HFF-Myc (cell line): ENCODE results near the gene NME2.

Experiments used
- DNase-seq: peaks from one replicate; pipeline ENCODE4 v3.0.0-alpha.2; 2011; ENCODE audit warnings: low read depth; ENCODE audit errors: extremely low read depth
- H3K4me3 ChIP-seq: replicated peaks from 2 replicates; pipeline ENCODE4 v1.5.1; 2011; ENCODE audit warnings: low read depth, mild to moderate bottlenecking, control low read depth, low read length
- CTCF ChIP-seq: IDR thresholded peaks from 2 replicates; pipeline ENCODE4 v1.5.1; 2012; ENCODE audit warnings: mild to moderate bottlenecking, low read depth, low read length, control low read depth; ENCODE audit errors: missing control alignments

The NME2 gene

GRCh38 chr17:51153210-51154072 lies 12.8 kb upstream of the NME2 start, which contains the start of gene NME1:
Gene NME1, plus strand, starts transcription at chr17:51153559. Its CDS starts 2,096 bp downstream, at chr17:51155655.
- peak; percentile 100 for DNase-seq
- peak within 1 kb of the TSS; percentile 98 for H3K4me3 ChIP-seq
- TF ChIP-seq CTCF, result peak; percentile 87

GRCh38 chr17:51154176-51154575 lies 12.0 kb upstream of the NME2 start:
- no peak for DNase-seq
- TF ChIP-seq CTCF, result no peak
- H3K4me3 ChIP-seq, result peak overlapping the region; percentile 98

- no peak for DNase-seq
- H3K4me3 ChIP-seq, result peak overlapping the region; percentile 98
- no peak for TF ChIP-seq CTCF
Measured at GRCh38 chr17:51155416-51155815, 10.8 kb upstream of the NME2 start.

GRCh38 chr17:51159604-51160003 lies 6.6 kb upstream of the NME2 start:
- TF ChIP-seq CTCF, result no peak
- H3K4me3 ChIP-seq, result no peak overlapping the region
- no peak for DNase-seq

GRCh38 chr17:51161541-51161940 lies 4.7 kb upstream of the NME2 start:
- DNase-seq, result no peak
- no peak for TF ChIP-seq CTCF

GRCh38 chr17:51164911-51165679 lies 1.1 kb upstream of the NME2 start:
- TF ChIP-seq CTCF, result no peak
- DNase-seq, result no peak
- peak overlapping the region; percentile 95 for H3K4me3 ChIP-seq

More at GRCh38 chr17:51161541-51161940, 4.7 kb upstream of the NME2 start:
- no peak overlapping the region for H3K4me3 ChIP-seq
